ENCODE data around the gene DCLK1. TPM values are rescaled to one million over a fixed set of nuclear protein-coding genes. Genes with fewer than 3 reads are reported as not detected.

DCLK1 gene
- total RNA-seq, 1 donor from 2014 or later = 2.2 TPM

GRCh38 chr13:35768073-35768472 lies 363.1 kb downstream of the DCLK1 start:
- DNase-seq (ENCODE audit: low read depth) = no peak
- H3K4me3 ChIP-seq (ENCODE audit: low read depth, low read length) = no peak overlapping the region
- no peak for TF ChIP-seq CTCF (conservative IDR thresholded peaks at IDR 0.05; ENCODE audit: low read depth, low read length)

- no peak for DNase-seq (ENCODE audit: low read depth)
- TF ChIP-seq CTCF (conservative IDR thresholded peaks at IDR 0.05; ENCODE audit: low read depth, low read length) = no peak
- no peak overlapping the region for H3K4me3 ChIP-seq (ENCODE audit: low read depth, low read length)
Measured at GRCh38 chr13:35767256-35767976, 363.8 kb downstream of the DCLK1 start.

GRCh38 chr13:35766663-35767062 lies 364.5 kb downstream of the DCLK1 start:
- no peak for DNase-seq (ENCODE audit: low read depth)
- TF ChIP-seq CTCF (conservative IDR thresholded peaks at IDR 0.05; ENCODE audit: low read depth, low read length) = no peak
- no peak overlapping the region for H3K4me3 ChIP-seq (ENCODE audit: low read depth, low read length)

GRCh38 chr13:35765941-35766340 lies 365.2 kb downstream of the DCLK1 start:
- DNase-seq (ENCODE audit: low read depth) = no peak
- H3K4me3 ChIP-seq (ENCODE audit: low read depth, low read length) = no peak overlapping the region
- no peak for TF ChIP-seq CTCF (conservative IDR thresholded peaks at IDR 0.05; ENCODE audit: low read depth, low read length)

GRCh38 chr13:35765366-35765765 lies 365.8 kb downstream of the DCLK1 start:
- no peak for DNase-seq (ENCODE audit: low read depth)
- no peak for TF ChIP-seq CTCF (conservative IDR thresholded peaks at IDR 0.05; ENCODE audit: low read depth, low read length)
- H3K4me3 ChIP-seq (ENCODE audit: low read depth, low read length) = no peak overlapping the region

GRCh38 chr13:35764326-35765015 lies 366.7 kb downstream of the DCLK1 start:
- H3K4me3 ChIP-seq (ENCODE audit: low read depth, low read length) = no peak overlapping the region
- no peak for DNase-seq (ENCODE audit: low read depth)
- no peak for TF ChIP-seq CTCF (conservative IDR thresholded peaks at IDR 0.05; ENCODE audit: low read depth, low read length)

GRCh38 chr13:35763782-35764123 lies 367.4 kb downstream of the DCLK1 start:
- no peak for TF ChIP-seq CTCF (conservative IDR thresholded peaks at IDR 0.05; ENCODE audit: low read depth, low read length)
- no peak for DNase-seq (ENCODE audit: low read depth)
- no peak overlapping the region for H3K4me3 ChIP-seq (ENCODE audit: low read depth, low read length)
